HCT116 (cell line): ENCODE measurements around the gene SNX9. TPM values are rescaled to one million over a fixed set of nuclear protein-coding genes. Genes with fewer than 3 reads are reported as not detected.

Experiments used
- ATAC-seq: fragments of 200-7000 bp; cut with Tn5 transposase; 2 replicates; pipeline ENCODE4 v1.9.1; 2020; ENCODE audit warnings: mild to moderate bottlenecking, moderate library complexity
- BruUV-seq: library from RNA; stranded (reverse); fragments of 400-500 nt; replicated peaks from 2 replicates; lab custom pipeline; 2021; lab: Mats Ljungman, UMichigan
- CTCF ChIA-PET: fragments of 300-600 bp; sonication (Branson Sonifier 250); formaldehyde crosslinking; loops from one replicate; lab custom pipeline; 2021; ENCODE audit warnings: antibody characterized with exemption; lab: Charles Lee
- POLR2A ChIA-PET: fragments of 300-600, 350-600 bp; sonication (Branson Sonifier 250); formaldehyde crosslinking; loops from one replicate; lab custom pipeline; 2021; ENCODE audit warnings: antibody characterized with exemption; lab: Charles Lee
- RAD21 ChIA-PET, 2 experiments: fragments of 300-600 bp; sonication (Branson Sonifier 250); formaldehyde crosslinking; loops; one replicate each; lab custom pipeline; 2023; ENCODE audit warnings: low total read pairs in 2 of 2; ENCODE audit not compliant: uncharacterized antibody in 2 of 2, unreplicated experiment in 2 of 2, low non-redundant PET in 1 of 2; lab: Charles Lee
- DNase-seq: peaks from one replicate; pipeline ENCODE4 v3.0.0-alpha.2; 2010; ENCODE audit warnings: low read depth, low spot score
- H2AFZ ChIP-seq: fragments of 200-600 bp; shearing (Covaris generic), sonication (generic); 2 replicates; pipeline ENCODE4 v1.6.1; 2017; ENCODE audit warnings: low read depth, mixed run types, mixed read lengths, antibody characterized with exemption, low read length; ENCODE audit not compliant: poor library complexity, severe bottlenecking
- H3K27ac ChIP-seq: 2 replicates; pipeline ENCODE4 v1.5.1; 2012; ENCODE audit warnings: low read depth, low read length
- H3K27me3 ChIP-seq: fragments of 200-600 bp; sonication (generic); 2 replicates; pipeline ENCODE4 v1.6.1; 2016; ENCODE audit warnings: mixed run types, low read length, mixed read lengths; ENCODE audit not compliant: insufficient read depth
- H3K36me3 ChIP-seq, 2 experiments: fragments of 200-500 bp in 1 of 2; fragments of 200-600 bp in 1 of 2; sonication (Bioruptor generic) in 1 of 2; sonication (generic) in 1 of 2; 2 replicates each; pipeline versions ENCODE4 v1.5.1 to v1.6.1; 2014 to 2016; ENCODE audit warnings: low read length in 2 of 2, inconsistent platforms in 1 of 2, mixed read lengths in 1 of 2, mixed run types in 1 of 2; ENCODE audit not compliant: insufficient read depth in 2 of 2, control insufficient read depth in 1 of 2
- H3K4me1 ChIP-seq, 2 experiments: fragments of 200-600 bp in 1 of 2; sonication (generic) in 1 of 2; 2 replicates each; pipeline versions ENCODE4 v1.5.1 to v1.6.1; 2012 to 2017; ENCODE audit warnings: low read length in 2 of 2, inconsistent platforms in 1 of 2, mild to moderate bottlenecking in 1 of 2, mixed read lengths in 1 of 2, mixed run types in 1 of 2, moderate library complexity in 1 of 2; ENCODE audit not compliant: insufficient read depth in 2 of 2, control insufficient read depth in 1 of 2
- H3K4me2 ChIP-seq: fragments of 200-600 bp; sonication (generic); 2 replicates; pipeline ENCODE4 v1.6.1; 2017; ENCODE audit warnings: mixed run types, low read length, mixed read lengths
- H3K4me3 ChIP-seq, 2 experiments: fragments of 200-600 bp in 1 of 2; sonication (generic) in 1 of 2; replicated peaks in 1 of 2; 2 replicates each; pipeline ENCODE4 v1.5.1; 2011 to 2016; ENCODE audit warnings: low read length in 2 of 2, control low read depth in 1 of 2, low read depth in 1 of 2, mild to moderate bottlenecking in 1 of 2, mixed read lengths in 1 of 2, mixed run types in 1 of 2
- H3K79me2 ChIP-seq: fragments of 200-600 bp; sonication (generic); 2 replicates; pipeline ENCODE4 v1.6.1; 2017; ENCODE audit warnings: mild to moderate bottlenecking, mixed run types, low read length, moderate library complexity, mixed read lengths; ENCODE audit not compliant: insufficient read depth
- H3K9ac ChIP-seq: fragments of 200-600 bp; sonication (generic); 2 replicates; pipeline ENCODE4 v1.6.1; 2016; ENCODE audit warnings: low read length, mixed read lengths
- H3K9me2 ChIP-seq: fragments of 200-600 bp; sonication (generic), shearing (Covaris generic); 2 replicates; pipeline ENCODE4 v1.6.1; 2017; ENCODE audit warnings: mixed run types, mild to moderate bottlenecking, moderate library complexity; ENCODE audit not compliant: insufficient read depth
- H3K9me3 ChIP-seq, 2 experiments: fragments of 200-500 bp in 1 of 2; fragments of 200-600 bp in 1 of 2; sonication (Bioruptor generic) in 1 of 2; sonication (generic) in 1 of 2; 2 replicates each; pipeline ENCODE4 v1.6.1; 2014 to 2017; ENCODE audit warnings: low read length in 2 of 2, mixed read lengths in 2 of 2, inconsistent platforms in 1 of 2, low read depth in 1 of 2, mild to moderate bottlenecking in 1 of 2, mixed run types in 1 of 2, moderate library complexity in 1 of 2; ENCODE audit not compliant: control insufficient read depth in 1 of 2, insufficient read depth in 1 of 2
- H4K20me1 ChIP-seq: fragments of 200-600 bp; sonication (generic), shearing (Covaris generic); 2 replicates; pipeline ENCODE4 v1.6.1; 2017; ENCODE audit warnings: mixed run types, mild to moderate bottlenecking, moderate library complexity; ENCODE audit not compliant: insufficient read depth
- CBX3 ChIP-seq: IDR thresholded peaks from 2 replicates; pipeline ENCODE4 v1.6.1; 2012; ENCODE audit warnings: low read depth
- ELF1 ChIP-seq: IDR thresholded peaks from 2 replicates; pipeline ENCODE4 v1.6.1; 2012; ENCODE audit warnings: low read depth, borderline replicate concordance
- EZH2 ChIP-seq: fragments of 200-600 bp; sonication (generic); IDR thresholded peaks from 2 replicates; pipeline ENCODE4 v1.6.1; 2017; ENCODE audit warnings: antibody characterized with exemption, mixed run types
- FOSL1 ChIP-seq: IDR thresholded peaks from 2 replicates; pipeline ENCODE4 v1.6.1; 2012; ENCODE audit warnings: low read depth
- JUND ChIP-seq: IDR thresholded peaks from 2 replicates; pipeline ENCODE4 v1.6.1; 2012
- SIN3A ChIP-seq: IDR thresholded peaks from 2 replicates; pipeline ENCODE4 v1.6.1; 2012; ENCODE audit warnings: low read depth
- ZNF274 ChIP-seq: fragments of 200-500 bp; sonication (Bioruptor generic); IDR thresholded peaks from 2 replicates; pipeline ENCODE4 v1.6.1; 2014; ENCODE audit warnings: mild to moderate bottlenecking, low read depth, low read length, inconsistent platforms
- intact Hi-C: fragments of 100-400 bp; cut with micrococcal nuclease; formaldehyde crosslinking; loops from 2 replicates; pipeline ENCODE4 v1.10.0; 2022
- total RNA-seq: library from RNA; stranded (reverse); gene quantifications from one replicate; pipeline ENCODE4 v1.2.1, GENCODE V29; 2021; ENCODE audit not compliant: unreplicated experiment
- TF ChIP-seq, protein P1 (sequence below), 3 experiments: fragments of 200-600 bp in 1 of 3; sonication (generic) in 1 of 3; IDR thresholded peaks in 2 of 3; conservative IDR thresholded peaks in 1 of 3; 2 replicates each; pipeline ENCODE4 v1.5.1; 2012 to 2017; ENCODE audit warnings: low read depth in 2 of 3, low read length in 2 of 3, antibody characterized with exemption in 1 of 3, borderline replicate concordance in 1 of 3, control low read depth in 1 of 3, mild to moderate bottlenecking in 1 of 3, mixed read lengths in 1 of 3, mixed run types in 1 of 3, moderate library complexity in 1 of 3; ENCODE audit not compliant: insufficient read depth in 1 of 3
- TF ChIP-seq, protein P2 (sequence below): IDR thresholded peaks from 2 replicates; pipeline ENCODE4 v1.6.1; 2012; ENCODE audit warnings: low read depth
- TF ChIP-seq, protein P3 (sequence below): IDR thresholded peaks from 2 replicates; pipeline ENCODE4 v1.6.1; 2012

Gene SNX9
- total RNA-seq, 1 experiment from 2014 or later, result 42.5 TPM

DNA sequence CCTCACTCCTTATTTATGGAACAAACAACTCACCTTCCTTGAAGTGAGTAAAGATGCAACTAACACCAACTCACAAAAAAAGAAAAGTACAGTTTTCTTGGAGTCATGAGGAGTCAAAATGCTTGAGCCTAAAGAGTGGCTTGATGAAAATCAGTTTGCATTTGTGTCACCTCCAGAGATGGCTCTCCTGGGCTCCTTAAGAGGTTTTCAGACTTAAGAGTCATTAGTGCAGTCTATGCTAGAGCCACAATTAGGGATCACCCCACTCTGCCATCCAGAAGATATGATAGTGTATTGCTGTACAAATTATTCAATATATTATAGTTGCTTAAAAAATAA, 11.9 kb upstream of the SNX9 start:
- BruUV-seq, result no TSS peak
- no peaks in the 10 kb centered on the region for H3K36me3 ChIP-seq
- no peak for DNase-seq
- no peak overlapping the region for H3K9ac ChIP-seq
- ATAC-seq, result no peak
- no peak overlapping the region for H3K27ac ChIP-seq
- intact Hi-C loops, result no loop called here
- H3K9me3 ChIP-seq, result 0 out of 4 replicates have a peak, but pooled peaks cover 0 to 10% of the 10 kb centered on the region in 2 experiments
- no peaks in the 10 kb centered on the region for H4K20me1 ChIP-seq
- H3K4me1 ChIP-seq, result peaks cover 9 to 14% of the 10 kb centered on the region in 2 experiments; a peak in 3 of 4 replicates
- H3K9me2 ChIP-seq, result no peaks in the 10 kb centered on the region
- ChIA-PET CTCF (no interaction called here), POLR2A (no interaction called here), RAD21 (no interaction called here)
- TF ChIP-seq EZH2, result no peak
- TF ChIP-seq, protein P1, sequence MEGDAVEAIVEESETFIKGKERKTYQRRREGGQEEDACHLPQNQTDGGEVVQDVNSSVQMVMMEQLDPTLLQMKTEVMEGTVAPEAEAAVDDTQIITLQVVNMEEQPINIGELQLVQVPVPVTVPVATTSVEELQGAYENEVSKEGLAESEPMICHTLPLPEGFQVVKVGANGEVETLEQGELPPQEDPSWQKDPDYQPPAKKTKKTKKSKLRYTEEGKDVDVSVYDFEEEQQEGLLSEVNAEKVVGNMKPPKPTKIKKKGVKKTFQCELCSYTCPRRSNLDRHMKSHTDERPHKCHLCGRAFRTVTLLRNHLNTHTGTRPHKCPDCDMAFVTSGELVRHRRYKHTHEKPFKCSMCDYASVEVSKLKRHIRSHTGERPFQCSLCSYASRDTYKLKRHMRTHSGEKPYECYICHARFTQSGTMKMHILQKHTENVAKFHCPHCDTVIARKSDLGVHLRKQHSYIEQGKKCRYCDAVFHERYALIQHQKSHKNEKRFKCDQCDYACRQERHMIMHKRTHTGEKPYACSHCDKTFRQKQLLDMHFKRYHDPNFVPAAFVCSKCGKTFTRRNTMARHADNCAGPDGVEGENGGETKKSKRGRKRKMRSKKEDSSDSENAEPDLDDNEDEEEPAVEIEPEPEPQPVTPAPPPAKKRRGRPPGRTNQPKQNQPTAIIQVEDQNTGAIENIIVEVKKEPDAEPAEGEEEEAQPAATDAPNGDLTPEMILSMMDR (IDR thresholded peaks at IDR 0.05 in 2 of 3, conservative IDR thresholded peaks at IDR 0.05 in 1 of 3; ENCODE audit: borderline replicate concordance in 1 of 3, insufficient read depth in 1 of 3, low read depth in 2 of 3, low read length in 2 of 3), result no peak
- TF ChIP-seq ZNF274, result no peak
- TF ChIP-seq, protein P2, sequence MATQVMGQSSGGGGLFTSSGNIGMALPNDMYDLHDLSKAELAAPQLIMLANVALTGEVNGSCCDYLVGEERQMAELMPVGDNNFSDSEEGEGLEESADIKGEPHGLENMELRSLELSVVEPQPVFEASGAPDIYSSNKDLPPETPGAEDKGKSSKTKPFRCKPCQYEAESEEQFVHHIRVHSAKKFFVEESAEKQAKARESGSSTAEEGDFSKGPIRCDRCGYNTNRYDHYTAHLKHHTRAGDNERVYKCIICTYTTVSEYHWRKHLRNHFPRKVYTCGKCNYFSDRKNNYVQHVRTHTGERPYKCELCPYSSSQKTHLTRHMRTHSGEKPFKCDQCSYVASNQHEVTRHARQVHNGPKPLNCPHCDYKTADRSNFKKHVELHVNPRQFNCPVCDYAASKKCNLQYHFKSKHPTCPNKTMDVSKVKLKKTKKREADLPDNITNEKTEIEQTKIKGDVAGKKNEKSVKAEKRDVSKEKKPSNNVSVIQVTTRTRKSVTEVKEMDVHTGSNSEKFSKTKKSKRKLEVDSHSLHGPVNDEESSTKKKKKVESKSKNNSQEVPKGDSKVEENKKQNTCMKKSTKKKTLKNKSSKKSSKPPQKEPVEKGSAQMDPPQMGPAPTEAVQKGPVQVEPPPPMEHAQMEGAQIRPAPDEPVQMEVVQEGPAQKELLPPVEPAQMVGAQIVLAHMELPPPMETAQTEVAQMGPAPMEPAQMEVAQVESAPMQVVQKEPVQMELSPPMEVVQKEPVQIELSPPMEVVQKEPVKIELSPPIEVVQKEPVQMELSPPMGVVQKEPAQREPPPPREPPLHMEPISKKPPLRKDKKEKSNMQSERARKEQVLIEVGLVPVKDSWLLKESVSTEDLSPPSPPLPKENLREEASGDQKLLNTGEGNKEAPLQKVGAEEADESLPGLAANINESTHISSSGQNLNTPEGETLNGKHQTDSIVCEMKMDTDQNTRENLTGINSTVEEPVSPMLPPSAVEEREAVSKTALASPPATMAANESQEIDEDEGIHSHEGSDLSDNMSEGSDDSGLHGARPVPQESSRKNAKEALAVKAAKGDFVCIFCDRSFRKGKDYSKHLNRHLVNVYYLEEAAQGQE, result no peak
- TF ChIP-seq JUND, result no peak
- TF ChIP-seq FOSL1, result no peak
- TF ChIP-seq CBX3, result no peak
- no peak for TF ChIP-seq ELF1
- no peak for TF ChIP-seq SIN3A
- TF ChIP-seq, protein P3, sequence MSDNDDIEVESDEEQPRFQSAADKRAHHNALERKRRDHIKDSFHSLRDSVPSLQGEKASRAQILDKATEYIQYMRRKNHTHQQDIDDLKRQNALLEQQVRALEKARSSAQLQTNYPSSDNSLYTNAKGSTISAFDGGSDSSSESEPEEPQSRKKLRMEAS, result no peak
- no peak overlapping the region for H3K4me2 ChIP-seq
- H3K4me3 ChIP-seq, result no peak overlapping the region
- H3K79me2 ChIP-seq, result no peaks in the 10 kb centered on the region
- no peak overlapping the region for H2AFZ ChIP-seq
- H3K27me3 ChIP-seq, result no peaks in the 10 kb centered on the region
